ENCODE data around the gene NPB.

Gene NPB

DNA sequence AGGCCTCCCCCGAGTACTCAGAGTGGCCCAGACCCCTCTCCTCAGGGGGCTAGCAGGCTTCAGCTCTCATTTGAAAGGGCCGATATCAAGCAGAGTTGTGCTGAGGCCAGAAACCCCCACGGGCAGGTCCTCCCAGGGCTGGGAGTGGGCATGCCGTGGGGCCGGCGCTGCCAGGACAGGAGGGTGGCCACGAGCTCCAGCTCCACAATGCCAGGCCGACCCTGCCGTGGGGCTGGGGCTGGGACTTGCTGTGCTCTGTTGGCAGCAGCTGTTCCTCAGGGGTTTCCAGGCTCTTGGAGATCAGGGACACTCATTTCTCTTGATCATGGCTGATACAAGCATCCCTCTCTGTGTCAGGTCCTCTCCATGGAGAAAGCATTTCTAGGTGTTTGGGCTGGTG lies 3.2 kb upstream of the NPB start:
- TF ChIP-seq, protein P1, sequence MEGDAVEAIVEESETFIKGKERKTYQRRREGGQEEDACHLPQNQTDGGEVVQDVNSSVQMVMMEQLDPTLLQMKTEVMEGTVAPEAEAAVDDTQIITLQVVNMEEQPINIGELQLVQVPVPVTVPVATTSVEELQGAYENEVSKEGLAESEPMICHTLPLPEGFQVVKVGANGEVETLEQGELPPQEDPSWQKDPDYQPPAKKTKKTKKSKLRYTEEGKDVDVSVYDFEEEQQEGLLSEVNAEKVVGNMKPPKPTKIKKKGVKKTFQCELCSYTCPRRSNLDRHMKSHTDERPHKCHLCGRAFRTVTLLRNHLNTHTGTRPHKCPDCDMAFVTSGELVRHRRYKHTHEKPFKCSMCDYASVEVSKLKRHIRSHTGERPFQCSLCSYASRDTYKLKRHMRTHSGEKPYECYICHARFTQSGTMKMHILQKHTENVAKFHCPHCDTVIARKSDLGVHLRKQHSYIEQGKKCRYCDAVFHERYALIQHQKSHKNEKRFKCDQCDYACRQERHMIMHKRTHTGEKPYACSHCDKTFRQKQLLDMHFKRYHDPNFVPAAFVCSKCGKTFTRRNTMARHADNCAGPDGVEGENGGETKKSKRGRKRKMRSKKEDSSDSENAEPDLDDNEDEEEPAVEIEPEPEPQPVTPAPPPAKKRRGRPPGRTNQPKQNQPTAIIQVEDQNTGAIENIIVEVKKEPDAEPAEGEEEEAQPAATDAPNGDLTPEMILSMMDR (IDR thresholded peaks at IDR 0.05), result no peak
- intact Hi-C loops (cut with DNase I; ENCODE audit: low total_unique reads), result no loop called here
- H3K4me1 ChIP-seq, result peaks cover 0 to 22% (median 15%) of the 10 kb centered on the region in 4 donors
- no peak overlapping the region for H3K27ac ChIP-seq
- H3K9me3 ChIP-seq, result no peaks in the 10 kb centered on the region
- peaks cover 36 to 74% (median 40%) of the 10 kb centered on the region in 3 donors for H3K36me3 ChIP-seq
- no peak for DNase-seq
- H3K4me3 ChIP-seq, result no peak overlapping the region
- H3K27me3 ChIP-seq, result no peaks in the 10 kb centered on the region

DNA sequence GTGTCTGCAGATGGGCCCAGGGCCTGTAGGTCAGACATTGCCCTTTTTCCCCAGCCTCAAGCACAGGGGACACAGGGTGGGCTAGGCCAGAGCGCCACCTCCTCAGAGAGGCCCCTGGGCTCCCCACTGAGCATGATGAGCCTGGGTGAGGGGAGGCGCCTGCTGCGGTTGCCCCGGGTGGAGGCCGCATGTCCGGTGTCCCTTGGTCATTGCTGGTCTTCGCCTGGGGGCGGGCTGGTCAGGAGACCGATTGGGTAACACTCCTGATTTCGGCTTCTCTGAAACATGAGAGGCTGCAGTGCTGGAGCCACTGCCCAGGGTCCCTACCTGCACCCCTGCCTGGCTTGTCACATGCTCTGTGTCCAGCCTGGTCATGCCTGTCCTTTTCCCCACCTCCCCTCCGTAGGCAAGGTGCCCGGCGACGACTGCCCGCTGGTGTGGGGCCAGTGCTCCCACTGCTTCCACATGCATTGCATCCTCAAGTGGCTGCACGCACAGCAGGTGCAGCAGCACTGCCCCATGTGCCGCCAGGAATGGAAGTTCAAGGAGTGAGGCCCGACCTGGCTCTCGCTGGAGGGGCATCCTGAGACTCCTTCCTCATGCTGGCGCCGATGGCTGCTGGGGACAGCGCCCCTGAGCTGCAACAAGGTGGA lies 2.4 kb upstream of the NPB start:
- no peak overlapping the region for H3K4me3 ChIP-seq
- intact Hi-C loops (cut with DNase I; ENCODE audit: low total_unique reads), result no loop called here
- H3K36me3 ChIP-seq, result peaks cover 36 to 74% (median 40%) of the 10 kb centered on the region in 3 donors
- peaks cover 0 to 22% (median 15%) of the 10 kb centered on the region in 4 donors for H3K4me1 ChIP-seq
- no peaks in the 10 kb centered on the region for H3K9me3 ChIP-seq
- no peaks in the 10 kb centered on the region for H3K27me3 ChIP-seq
- TF ChIP-seq, protein P1 (IDR thresholded peaks at IDR 0.05), result no peak
- DNase-seq, result no peak
- H3K27ac ChIP-seq, result no peak overlapping the region

DNA sequence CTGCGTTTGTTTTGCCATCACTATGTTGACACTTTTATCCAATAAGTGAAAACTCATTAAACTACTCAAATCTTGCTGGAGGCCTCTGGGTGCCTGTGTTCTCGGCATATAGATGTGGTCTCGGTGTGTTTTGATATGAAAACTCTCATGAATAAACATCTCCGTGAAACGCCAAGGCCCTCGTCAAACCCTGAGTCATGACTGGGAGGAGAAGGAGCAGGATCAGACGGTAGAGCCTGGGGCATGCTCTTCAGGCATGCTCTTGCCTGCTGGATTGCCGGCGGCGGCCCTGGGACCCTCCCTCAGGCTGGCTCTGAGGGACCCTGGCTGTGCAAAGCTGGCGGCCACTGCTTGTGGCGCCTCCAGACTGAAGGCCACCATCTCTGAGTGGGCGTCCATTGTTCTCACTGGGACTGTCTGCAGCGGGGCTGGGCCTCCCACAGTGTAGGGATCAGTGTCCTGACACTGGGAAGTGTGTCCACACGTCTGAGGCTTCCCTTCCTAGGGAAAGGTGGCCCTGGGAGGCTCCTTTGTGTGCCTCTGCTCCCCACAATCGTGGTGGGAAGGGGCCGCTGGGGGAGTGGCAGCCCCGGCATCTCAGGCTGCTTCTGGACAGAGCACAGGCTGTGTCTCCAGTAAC lies 1.7 kb upstream of the NPB start:
- H3K4me1 ChIP-seq, result peaks cover 0 to 22% (median 15%) of the 10 kb centered on the region in 4 donors
- intact Hi-C loops (cut with DNase I; ENCODE audit: low total_unique reads), result no loop called here
- peaks cover 33 to 75% (median 38%) of the 10 kb centered on the region in 3 donors for H3K36me3 ChIP-seq
- H3K27ac ChIP-seq, result no peak overlapping the region
- TF ChIP-seq, protein P1 (IDR thresholded peaks at IDR 0.05), result no peak
- no peak for DNase-seq
- H3K9me3 ChIP-seq, result no peaks in the 10 kb centered on the region
- H3K4me3 ChIP-seq, result no peak overlapping the region
- H3K27me3 ChIP-seq, result no peaks in the 10 kb centered on the region

DNA sequence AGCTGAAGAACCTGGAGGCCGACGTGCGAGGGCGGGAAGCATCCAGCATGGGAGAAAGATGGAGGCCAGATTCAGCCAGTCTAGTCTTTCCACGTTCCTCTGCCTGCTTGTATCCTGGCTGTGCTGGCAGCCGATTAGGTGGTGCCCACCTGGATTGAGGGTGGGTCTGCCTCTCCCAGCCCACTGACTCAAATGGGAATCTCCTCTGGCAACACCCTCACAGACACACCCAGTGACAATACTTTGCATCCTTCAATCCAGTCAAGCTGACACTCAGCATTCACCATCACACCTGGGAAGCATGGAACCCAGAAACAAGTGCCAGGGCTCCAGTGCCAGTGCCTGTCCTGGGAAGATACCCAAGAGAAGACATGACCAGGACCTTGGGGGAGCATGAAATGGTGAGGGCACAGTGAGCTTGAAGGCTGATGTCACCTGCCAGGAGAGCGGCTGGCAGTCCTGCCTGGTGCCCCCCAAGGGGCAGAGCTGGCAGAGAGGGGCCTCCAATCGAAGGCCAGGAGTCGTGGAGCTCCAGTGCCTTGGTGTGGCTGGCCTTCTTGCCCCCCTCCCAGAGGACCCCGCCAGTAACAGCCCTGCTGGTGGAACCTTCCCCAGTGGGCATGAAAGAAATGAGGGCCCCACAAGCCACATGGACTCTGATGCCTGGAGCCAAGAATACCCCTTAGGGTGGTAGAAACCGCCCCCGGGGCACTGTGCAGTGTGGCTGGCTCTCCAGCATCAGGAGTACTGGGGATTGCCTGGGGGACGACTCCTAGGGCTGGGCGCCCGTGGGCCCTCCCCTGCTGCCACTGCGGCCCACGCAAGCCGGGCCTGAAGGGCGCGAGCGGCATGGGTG lies 643 bp upstream of the NPB start:
- intact Hi-C loops (cut with DNase I; ENCODE audit: low total_unique reads), result no loop called here
- Histone ChIP-seq H3K4me1 (peaks cover 0 to 22% (median 15%) of the 10 kb centered on the region in 4 donors), H3K4me3 (peak overlapping the region; percentile 35 to 54), H3K9me3 (no peaks in the 10 kb centered on the region), H3K27me3 (no peaks in the 10 kb centered on the region), H3K27ac (peak overlapping the region in 1 of 2 donors; percentile 33), H3K36me3 (peaks cover 23 to 75% (median 33%) of the 10 kb centered on the region in 3 donors)
- DNase-seq, result peak in 1 of 2 donors; percentile 63
- TF ChIP-seq, protein P1 (IDR thresholded peaks at IDR 0.05), result no peak

DNA sequence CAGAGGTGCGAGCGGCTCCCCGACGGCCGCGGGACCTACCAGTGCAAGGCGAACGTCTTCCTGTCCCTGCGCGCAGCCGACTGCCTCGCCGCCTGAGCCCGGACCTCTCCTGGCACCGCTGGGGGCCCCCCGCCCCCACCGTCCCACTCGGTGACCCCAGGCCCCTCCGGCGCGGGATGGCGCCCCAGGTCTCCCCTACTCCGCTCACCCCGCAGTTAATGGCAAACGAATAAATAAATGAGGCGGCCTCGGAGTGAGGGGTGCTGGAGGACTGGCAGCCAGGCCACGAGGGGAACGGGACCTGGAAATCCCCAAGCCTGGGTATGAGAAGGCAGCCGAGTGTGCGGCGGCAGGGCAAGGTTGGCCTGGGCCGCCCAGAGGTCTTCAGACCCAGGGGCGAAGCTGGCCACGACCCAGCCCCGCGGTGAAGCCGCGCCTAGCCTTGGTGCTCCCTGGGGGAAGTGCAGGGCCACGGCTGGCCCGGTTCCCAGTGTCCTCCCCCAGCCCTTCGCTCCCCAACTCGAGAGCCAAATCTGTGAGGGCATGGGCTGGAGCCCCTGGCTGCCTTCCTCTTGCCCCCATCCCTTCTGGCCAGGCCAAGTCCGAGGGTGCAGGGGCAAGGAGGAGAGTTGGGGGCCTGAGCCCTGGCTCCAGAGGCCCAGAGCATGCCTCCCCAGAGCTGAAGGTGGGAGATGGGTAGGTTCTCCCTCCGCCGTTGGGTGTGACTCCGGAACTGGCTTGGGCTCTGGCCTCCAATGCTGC lies 796 bp downstream of the NPB start:
- no peaks in the 10 kb centered on the region for H3K27me3 ChIP-seq
- H3K4me3 ChIP-seq, result peak overlapping the region; percentile 35 to 54
- peak overlapping the region; percentile 33 to 61 for H3K27ac ChIP-seq
- intact Hi-C loops (cut with DNase I; ENCODE audit: low total_unique reads), result no loop called here
- H3K36me3 ChIP-seq, result peaks cover 12 to 75% (median 38%) of the 10 kb centered on the region in 3 donors
- no peaks in the 10 kb centered on the region for H3K9me3 ChIP-seq
- H3K4me1 ChIP-seq, result peaks cover 0 to 22% (median 15%) of the 10 kb centered on the region in 4 donors
- peak in 1 of 2 donors; percentile 63 for DNase-seq
- TF ChIP-seq, protein P1 (IDR thresholded peaks at IDR 0.05), result no peak
